IPS-20b (cell line): Measurements from ENCODE around the gene LSS.

Experiments
- H3K27ac ChIP-seq: one replicate; pipeline ENCODE4 v1.5.1; 2013; ENCODE audit warnings: low read length
- H3K27me3 ChIP-seq: 2 replicates; pipeline ENCODE4 v1.6.1; 2013; ENCODE audit warnings: mild to moderate bottlenecking, low read length, inconsistent platforms; ENCODE audit not compliant: insufficient read depth
- H3K36me3 ChIP-seq: 2 replicates; pipeline ENCODE4 v1.6.1; 2013; ENCODE audit warnings: low read depth, mild to moderate bottlenecking, inconsistent platforms, low read length, moderate library complexity; ENCODE audit not compliant: insufficient read depth
- H3K4me1 ChIP-seq: 2 replicates; pipeline ENCODE4 v1.6.1; 2013; ENCODE audit warnings: mild to moderate bottlenecking, control low read depth, inconsistent platforms, low read length, moderate library complexity; ENCODE audit not compliant: insufficient read depth
- H3K4me3 ChIP-seq: 2 replicates; pipeline ENCODE4 v1.5.1; 2013; ENCODE audit warnings: mild to moderate bottlenecking, low read length, inconsistent platforms
- H3K9ac ChIP-seq: 2 replicates; pipeline ENCODE4 v1.6.1; 2013; ENCODE audit warnings: low read depth, mild to moderate bottlenecking, inconsistent platforms, low read length, moderate library complexity
- H3K9me3 ChIP-seq: 2 replicates; pipeline ENCODE4 v1.6.1; 2013; ENCODE audit warnings: mild to moderate bottlenecking, low read depth, low read length, inconsistent platforms; ENCODE audit not compliant: insufficient read depth

LSS gene

DNA sequence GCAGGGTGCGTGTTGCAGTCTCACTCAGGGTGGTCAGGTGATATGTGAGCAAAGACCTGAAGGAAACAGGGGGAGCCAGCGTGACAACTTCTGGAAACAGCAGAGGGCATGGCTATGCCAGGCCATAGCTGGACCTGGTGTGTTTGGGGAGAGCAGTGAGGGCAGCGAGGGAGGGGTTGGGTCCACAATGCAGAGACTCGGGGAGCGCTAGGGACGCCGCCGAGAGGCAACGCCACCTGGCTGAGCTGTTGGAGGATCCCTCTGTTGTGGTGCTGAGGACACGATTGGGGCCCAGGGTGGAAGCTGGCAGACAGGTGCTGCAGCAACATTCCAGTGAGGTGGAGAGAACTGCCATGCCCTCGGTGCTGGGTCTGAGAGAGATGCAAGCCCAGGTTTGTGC lies 26.6 kb upstream of the LSS start:
- Histone ChIP-seq H3K9ac (no peak overlapping the region), H3K9me3 (no peaks in the 10 kb centered on the region), H3K4me3 (no peak overlapping the region), H3K36me3 (peaks cover 93% of the 10 kb centered on the region), H3K4me1 (no peaks in the 10 kb centered on the region), H3K27me3 (no peaks in the 10 kb centered on the region), H3K27ac (no peak overlapping the region)

DNA sequence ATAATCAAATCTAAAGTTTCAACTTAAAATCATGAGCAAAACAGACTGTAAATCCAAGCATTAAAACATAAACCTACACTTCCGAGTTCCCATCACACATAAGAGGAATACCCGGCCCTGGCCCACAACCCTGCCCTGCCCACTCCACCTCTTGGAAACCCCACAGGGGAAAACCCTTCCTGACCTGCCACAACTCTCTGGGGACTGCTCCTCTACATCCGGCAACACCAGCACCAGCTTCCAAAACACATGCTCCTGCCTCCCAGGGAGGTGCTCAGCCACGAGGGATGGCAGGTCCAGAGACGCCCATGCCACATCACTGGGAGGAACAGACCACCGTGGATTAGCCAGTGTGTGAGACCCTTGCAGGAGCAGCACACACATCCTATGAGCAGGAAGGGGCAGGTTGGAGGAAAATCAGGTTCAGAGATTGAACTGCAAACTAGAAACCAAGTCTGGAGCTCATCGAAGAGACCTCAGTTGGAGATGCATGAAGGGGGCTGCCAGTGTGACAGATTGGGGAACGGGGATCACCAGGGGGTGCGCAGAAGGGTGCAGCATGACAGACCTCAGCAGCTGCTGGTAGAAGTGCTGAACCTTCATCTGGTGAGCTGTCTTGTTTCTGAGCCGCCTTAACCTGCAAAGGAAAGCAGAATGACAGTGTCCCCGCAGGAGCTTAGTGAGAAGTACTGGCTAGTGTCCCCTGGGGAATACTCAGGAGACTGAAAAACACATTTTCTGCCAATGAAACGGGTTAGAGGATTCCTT lies 25.8 kb upstream of the LSS start:
- Histone ChIP-seq H3K9ac (no peak overlapping the region), H3K36me3 (peaks cover 96% of the 10 kb centered on the region), H3K4me3 (no peak overlapping the region), H3K27ac (no peak overlapping the region), H3K27me3 (no peaks in the 10 kb centered on the region), H3K9me3 (no peaks in the 10 kb centered on the region), H3K4me1 (no peaks in the 10 kb centered on the region)

DNA sequence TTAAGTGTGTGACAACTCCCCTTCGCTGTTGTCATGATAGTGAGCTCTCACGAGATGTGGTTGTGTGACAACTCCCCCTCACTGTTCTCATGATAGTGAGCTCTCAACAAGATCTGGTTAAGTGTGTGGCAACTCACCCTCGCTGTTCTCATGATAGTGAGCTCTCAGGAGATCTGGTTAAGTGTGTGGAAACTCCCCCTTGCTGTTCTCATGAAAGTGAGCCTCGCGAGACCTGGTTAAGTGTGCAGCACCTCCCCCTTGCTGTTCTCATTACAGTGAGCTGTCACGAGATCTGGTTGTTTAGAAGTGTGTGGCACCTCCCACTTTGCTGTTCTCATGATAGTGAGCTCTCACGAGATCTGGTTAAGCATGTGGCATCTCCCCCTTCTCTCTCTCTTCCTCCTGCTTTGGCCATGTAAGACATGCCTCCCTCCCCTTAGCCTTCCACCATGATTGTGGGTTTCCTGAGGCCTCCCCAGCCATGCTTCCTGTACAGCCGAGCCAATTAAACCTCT lies 25.1 kb upstream of the LSS start:
- Histone ChIP-seq H3K9me3 (no peaks in the 10 kb centered on the region), H3K4me1 (no peaks in the 10 kb centered on the region), H3K27ac (no peak overlapping the region), H3K36me3 (peaks cover 99% of the 10 kb centered on the region), H3K4me3 (no peak overlapping the region), H3K9ac (no peak overlapping the region), H3K27me3 (no peaks in the 10 kb centered on the region)

DNA sequence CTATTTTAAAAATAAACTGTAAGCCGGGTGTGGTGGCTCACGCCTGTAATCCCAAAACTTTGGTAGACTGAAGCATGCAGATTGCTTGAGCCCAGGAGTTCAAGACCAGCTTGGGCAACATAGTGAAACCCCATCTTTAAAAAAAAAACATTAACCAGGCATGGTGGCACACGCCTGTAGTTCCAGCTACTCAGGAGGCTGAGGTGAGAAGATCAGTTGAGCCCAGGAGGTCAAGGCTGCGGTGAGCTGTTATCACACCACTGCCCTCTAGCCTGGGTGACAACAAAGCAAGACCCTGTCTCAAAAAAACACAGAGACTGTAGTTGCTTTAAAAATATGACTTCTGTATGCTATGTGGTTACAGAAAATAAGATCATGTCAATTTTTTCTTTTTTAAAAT lies 24.3 kb upstream of the LSS start:
- Histone ChIP-seq H3K9ac (no peak overlapping the region), H3K4me1 (no peaks in the 10 kb centered on the region), H3K27me3 (no peaks in the 10 kb centered on the region), H3K36me3 (peaks cover 99% of the 10 kb centered on the region), H3K4me3 (no peak overlapping the region), H3K27ac (no peak overlapping the region), H3K9me3 (no peaks in the 10 kb centered on the region)

DNA sequence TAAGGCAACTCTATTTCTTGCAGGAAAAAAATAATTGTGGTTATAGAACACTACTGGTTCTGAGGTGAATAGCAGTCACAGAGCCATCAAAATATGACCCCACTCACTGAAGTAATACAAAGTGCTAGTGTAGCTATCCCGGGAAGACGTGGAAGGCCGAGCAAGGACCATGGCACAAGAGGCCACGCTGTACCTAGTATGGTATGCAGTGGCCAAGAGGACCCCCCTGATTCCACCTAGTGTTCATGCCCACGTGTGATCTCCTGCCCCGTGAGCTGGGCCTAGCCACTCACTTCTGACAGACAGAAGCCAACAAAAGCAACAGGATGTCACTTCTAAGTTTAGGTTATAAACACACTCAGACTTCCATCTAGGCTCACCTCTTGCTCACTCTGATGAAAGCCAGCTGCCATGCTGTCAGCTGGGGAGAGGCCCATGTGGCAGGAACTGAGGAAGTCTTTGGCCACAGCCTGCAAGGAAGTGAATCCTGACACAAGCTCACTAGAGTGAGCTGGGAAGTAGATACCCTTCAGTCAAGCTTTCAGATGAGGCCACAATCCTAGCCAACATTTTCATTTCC lies 21.7 kb upstream of the LSS start:
- peaks cover 97% of the 10 kb centered on the region for H3K36me3 ChIP-seq
- H3K4me3 ChIP-seq = no peak overlapping the region
- no peak overlapping the region for H3K9ac ChIP-seq
- no peaks in the 10 kb centered on the region for H3K9me3 ChIP-seq
- no peaks in the 10 kb centered on the region for H3K27me3 ChIP-seq
- H3K4me1 ChIP-seq = no peaks in the 10 kb centered on the region
- H3K27ac ChIP-seq = no peak overlapping the region

DNA sequence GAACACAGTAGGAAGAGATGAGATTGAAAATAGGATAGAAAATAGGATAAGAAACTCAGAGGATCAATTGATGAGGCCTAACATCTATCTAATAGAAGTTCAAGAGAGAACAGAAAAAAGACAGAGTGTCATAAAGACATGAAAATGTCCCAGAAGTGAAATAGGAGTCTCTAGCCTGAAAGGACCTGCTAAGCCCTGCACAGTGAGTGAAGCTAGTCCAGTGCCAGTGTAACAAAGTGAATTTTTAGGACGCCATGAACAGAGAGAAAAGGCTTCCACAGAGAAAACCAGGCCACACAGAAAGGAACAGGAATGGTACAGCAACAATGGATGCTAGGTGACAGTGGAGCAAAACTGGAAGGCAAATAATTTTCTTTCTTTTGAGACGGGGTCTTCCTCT lies 20.3 kb upstream of the LSS start:
- Histone ChIP-seq H3K27ac (no peak overlapping the region), H3K36me3 (peaks cover 97% of the 10 kb centered on the region), H3K9me3 (no peaks in the 10 kb centered on the region), H3K9ac (no peak overlapping the region), H3K4me3 (no peak overlapping the region), H3K4me1 (no peaks in the 10 kb centered on the region), H3K27me3 (no peaks in the 10 kb centered on the region)

DNA sequence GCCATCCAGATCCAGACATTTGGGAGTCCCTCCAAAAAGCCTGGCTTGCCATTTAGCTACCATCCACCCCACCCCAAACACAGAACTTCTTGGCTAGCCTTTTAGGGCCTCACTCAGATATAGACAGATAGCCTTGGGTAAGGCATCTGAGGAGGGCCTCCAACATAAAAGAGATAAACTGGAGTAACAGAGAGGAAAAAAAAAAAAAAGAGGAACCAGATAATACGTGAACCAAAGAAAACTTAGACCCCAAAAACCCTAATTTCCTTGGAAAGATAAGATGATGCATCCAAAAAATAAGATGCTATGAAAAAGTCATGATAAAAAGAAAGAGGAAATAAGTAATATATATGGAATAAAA lies 19.8 kb upstream of the LSS start:
- Histone ChIP-seq H3K4me1 (no peaks in the 10 kb centered on the region), H3K27ac (no peak overlapping the region), H3K27me3 (no peaks in the 10 kb centered on the region), H3K9ac (no peak overlapping the region), H3K9me3 (no peaks in the 10 kb centered on the region), H3K36me3 (peaks cover 97% of the 10 kb centered on the region), H3K4me3 (no peak overlapping the region)

DNA sequence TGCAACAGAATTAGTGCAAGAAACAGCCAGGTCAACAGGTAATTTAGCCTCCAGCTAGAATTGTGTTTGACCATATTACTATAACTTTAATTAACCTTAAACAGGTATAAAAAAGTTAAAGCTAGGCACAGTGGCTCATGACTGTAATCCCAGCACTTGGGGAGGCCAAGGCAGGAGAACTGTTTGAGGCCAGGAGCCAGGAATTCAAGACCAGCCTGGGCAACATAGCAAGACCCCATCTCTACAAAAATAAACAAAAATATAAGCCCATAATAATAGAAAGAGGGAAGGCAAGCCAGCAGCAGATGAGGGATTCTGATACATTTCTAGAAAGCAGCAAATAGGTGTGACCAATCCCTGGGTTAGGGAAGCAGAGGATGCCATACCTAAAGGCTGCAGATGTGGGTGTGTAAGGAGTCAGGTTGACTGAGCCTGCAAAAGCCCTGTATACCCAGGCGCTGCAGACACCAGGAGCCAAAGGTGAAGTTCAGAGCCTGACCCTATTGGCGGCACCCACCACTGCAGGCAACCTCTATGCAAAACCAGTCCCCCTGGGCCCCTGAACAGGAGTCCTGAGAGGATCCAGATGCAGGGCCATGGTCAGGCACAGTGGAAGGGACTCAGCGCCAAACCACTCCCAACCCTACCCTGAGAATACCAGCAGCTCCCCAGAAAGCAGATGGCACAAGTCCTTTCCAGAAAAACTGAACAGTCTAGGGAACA lies 19.3 kb upstream of the LSS start:
- Histone ChIP-seq H3K36me3 (peaks cover 97% of the 10 kb centered on the region), H3K9me3 (no peaks in the 10 kb centered on the region), H3K9ac (no peak overlapping the region), H3K27me3 (no peaks in the 10 kb centered on the region), H3K4me1 (no peaks in the 10 kb centered on the region), H3K4me3 (no peak overlapping the region), H3K27ac (no peak overlapping the region)

DNA sequence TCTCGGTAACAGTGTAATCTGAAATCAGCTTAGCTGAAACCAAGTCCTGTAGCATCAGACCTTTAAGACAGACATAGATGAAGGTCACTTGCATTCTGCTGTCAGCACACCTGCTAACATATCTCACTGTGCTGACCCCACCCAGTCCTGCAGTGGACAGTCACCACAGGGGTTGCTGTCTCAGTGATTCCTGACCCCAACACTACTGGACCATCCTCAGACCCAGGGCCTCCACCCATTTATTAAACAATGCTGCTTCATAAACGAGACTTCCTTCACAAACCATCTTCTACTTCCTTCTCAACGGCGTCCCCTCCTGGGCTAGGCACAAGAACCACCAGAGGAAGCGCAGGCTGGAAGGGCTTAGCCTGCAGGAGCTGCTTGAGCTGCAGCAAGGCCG lies 17.8 kb upstream of the LSS start:
- Histone ChIP-seq H3K27me3 (no peaks in the 10 kb centered on the region), H3K9me3 (no peaks in the 10 kb centered on the region), H3K4me3 (no peak overlapping the region), H3K4me1 (no peaks in the 10 kb centered on the region), H3K9ac (no peak overlapping the region), H3K27ac (no peak overlapping the region), H3K36me3 (peaks cover 97% of the 10 kb centered on the region)

DNA sequence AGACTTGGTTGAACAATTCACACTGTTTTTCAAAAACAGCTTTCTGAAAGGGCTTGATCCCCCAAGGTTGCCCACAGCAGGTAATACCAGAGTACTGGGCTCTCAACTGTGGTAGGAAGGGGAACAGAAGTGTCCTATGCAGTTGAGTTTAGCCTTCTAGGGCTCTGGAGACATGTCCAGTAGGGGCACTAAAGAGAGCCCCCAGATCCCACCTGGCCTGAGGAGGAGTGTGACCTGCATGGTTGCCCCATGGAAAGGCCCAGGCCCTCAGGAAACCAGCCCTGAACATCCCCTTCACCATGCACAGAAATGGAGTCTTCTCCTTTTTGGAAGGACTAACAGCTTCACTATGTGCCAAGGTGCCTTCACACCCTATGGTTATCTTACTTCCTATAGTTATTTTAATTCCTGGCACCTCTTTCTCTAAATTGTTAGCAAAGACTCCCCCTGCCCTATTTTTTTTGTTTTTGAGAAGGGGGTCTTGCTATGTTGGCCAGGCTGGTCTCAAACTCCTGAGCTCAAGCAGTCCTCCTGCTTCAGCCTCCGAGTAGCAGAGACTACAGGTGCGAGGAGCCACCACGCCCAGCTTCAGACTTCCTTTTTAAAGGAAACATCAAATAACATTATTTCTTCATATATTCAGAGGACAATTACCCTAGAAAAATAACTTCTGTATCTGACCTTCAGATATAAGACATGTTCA lies 16.8 kb upstream of the LSS start:
- Histone ChIP-seq H3K36me3 (peaks cover 97% of the 10 kb centered on the region), H3K27me3 (no peaks in the 10 kb centered on the region), H3K4me1 (no peaks in the 10 kb centered on the region), H3K4me3 (no peak overlapping the region), H3K9me3 (no peaks in the 10 kb centered on the region), H3K9ac (no peak overlapping the region), H3K27ac (no peak overlapping the region)

DNA sequence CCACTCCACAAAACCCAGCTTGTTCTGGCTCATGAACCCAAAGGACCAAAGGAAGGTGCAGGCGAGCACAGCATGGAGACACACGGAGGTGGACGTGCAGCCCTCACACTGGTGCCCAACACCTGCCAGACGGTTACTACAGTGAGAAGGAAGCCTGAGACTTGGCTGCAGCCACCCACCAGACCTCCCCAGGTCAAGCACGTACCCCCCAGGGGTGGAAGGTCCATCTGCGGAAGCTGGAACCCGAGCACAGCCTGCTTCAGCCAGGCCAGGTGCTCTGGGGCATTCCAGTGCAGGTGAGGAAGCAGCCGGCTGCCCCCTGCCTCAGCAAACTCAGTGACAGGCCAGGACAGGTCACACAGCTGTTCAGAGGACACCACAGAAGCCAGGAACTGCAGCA lies 16.0 kb upstream of the LSS start:
- Histone ChIP-seq H3K27ac (no peak overlapping the region), H3K4me1 (no peaks in the 10 kb centered on the region), H3K9me3 (no peaks in the 10 kb centered on the region), H3K27me3 (no peaks in the 10 kb centered on the region), H3K4me3 (no peak overlapping the region), H3K36me3 (peaks cover 97% of the 10 kb centered on the region), H3K9ac (no peak overlapping the region)
